Stimulated activated CD8-positive, alpha-beta memory T cell treated with anti-CD3 and anti-CD28 coated beads, Interleukin-12 subunit alpha, Interleukin-12 subunit beta, amount 100 ng/mL, for 24 hours (primary cell): Measurements from ENCODE around the gene LPCAT3.
A peak's percentile ranks its signal among the peaks of the same experiment; 100 is the strongest.
"Not testable (repeated sequence)": the region's sequence is repeated elsewhere in the genome, so short reads cannot be mapped to it uniquely, and the experiment has no call there.

Experiments
- DNase-seq: peaks from one replicate; pipeline ENCODE4 v3.0.0-alpha.2; 2020; ENCODE audit errors: extremely low read depth

LPCAT3 gene, protein sequence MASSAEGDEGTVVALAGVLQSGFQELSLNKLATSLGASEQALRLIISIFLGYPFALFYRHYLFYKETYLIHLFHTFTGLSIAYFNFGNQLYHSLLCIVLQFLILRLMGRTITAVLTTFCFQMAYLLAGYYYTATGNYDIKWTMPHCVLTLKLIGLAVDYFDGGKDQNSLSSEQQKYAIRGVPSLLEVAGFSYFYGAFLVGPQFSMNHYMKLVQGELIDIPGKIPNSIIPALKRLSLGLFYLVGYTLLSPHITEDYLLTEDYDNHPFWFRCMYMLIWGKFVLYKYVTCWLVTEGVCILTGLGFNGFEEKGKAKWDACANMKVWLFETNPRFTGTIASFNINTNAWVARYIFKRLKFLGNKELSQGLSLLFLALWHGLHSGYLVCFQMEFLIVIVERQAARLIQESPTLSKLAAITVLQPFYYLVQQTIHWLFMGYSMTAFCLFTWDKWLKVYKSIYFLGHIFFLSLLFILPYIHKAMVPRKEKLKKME

DNA sequence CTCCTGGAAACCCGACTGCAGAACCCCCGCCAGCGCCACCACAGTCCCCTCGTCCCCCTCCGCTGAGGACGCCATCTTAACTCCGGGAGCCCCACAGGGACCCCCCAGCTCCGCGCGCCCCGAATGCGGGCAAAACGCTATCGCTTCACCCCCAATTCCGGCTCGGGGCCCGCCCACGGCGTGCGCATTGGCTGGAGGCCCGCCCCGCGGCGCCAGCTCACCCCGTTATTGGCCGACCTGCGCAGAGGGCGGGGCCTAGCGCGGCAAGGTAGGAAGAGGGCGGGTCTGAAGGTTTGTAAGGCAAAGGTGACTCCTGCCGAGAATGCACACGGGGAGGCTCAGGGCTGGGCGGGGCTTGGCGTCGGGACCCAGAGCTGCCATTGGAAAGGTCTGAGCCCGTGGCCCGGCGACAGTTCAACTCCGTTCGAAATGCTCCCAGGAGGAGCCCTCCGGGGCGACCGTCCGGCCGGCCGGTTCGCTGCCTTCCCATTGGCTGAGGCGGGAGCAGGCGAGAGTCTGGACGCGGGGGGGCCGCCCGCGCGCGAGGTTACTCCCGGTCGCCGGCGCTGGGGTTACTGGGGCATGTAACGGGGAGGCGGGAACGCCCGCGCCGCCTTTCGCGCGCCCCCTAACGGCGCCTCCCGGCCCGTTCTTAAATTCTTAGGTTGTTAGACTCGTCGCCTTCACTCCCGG, at the start of gene LPCAT3:
TSS of gene LPCAT3 (minus strand) at position 127 of the 693 bp plus-strand sequence. CDS start at position 75, 52 bp downstream.
- DNase-seq, result peak; percentile 93

DNA sequence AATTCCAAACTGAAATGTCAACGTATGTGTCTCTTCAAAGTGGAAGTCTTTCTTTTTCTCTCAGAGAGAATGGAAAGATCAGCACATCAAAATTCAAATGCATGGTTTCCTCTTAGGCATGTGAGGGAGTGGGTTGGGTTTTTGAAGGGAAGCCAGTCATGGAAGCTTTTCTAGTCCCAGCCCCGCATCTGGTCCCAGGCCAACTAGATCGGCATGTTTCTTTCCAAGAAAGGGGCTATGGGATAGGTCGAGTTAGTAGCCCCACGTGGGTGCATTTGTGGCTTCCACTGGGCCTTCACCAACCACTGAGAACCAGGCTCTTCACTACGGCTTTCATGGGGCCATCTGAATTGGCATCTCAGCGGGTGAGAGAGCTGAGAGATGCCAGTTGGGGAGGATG, 48.8 kb upstream of the LPCAT3 start:
- no peak for DNase-seq

DNA sequence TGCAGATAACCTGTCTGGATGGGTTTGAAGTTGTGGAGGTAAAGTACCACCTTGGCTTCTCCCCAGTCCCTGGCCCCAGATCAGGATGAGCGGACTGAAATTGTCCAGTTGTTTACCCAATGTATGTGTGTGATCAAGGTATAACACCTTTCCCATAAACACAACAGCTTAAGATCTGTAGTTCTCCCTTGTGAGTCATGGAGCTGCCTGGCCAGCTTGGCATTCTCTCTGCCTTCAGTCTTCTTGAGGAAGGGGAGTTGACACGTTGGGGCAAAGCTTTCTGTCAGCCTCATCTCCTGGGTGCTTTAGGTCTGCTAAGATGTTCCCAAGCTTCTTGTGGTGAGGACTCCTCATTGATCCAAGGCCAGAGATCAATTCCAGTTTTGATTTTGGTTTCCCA, 48.3 kb upstream of the LPCAT3 start:
- no peak for DNase-seq

DNA sequence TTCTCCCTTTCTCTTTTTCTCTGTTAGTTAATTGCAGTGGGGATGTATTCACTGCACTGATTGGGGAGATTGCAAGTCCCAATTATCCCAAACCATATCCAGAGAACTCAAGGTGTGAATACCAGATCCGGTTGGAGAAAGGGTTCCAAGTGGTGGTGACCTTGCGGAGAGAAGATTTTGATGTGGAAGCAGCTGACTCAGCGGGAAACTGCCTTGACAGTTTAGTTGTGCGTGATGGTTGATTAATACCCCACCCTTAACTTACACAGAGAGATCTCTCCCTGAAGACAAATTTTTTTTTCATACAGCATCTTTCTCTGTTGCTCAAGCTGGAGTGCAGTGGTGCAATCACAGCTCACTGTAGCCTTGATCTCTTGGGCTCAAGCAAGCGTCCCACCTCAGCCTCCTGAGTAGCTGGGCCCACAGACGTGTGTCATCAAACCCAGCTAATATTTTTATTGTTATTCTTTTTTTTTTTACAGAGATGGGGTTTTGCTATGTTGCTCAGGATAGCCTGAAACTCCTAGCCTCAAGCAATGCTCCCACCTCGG, 46.9 kb upstream of the LPCAT3 start:
- DNase-seq, result no peak

DNA sequence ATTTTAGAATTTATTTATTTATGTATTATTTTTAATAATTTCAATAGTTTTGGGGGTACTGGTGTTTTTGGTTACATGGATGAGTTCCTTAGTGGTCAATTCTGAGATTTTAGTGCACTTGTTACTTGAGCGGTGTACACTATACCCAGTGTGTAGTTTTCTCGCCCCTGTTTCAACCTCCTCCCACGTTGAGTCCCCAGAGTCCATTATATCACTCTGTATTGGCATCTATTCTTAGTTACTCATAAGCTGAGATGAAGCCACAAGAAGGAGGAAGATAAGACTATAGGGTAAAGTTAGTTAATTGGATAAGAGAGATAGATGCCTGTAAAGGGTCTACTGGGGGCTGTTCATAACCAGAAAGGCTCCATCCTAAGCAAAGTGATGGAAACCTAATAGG, 46.2 kb upstream of the LPCAT3 start:
- no peak for DNase-seq

DNA sequence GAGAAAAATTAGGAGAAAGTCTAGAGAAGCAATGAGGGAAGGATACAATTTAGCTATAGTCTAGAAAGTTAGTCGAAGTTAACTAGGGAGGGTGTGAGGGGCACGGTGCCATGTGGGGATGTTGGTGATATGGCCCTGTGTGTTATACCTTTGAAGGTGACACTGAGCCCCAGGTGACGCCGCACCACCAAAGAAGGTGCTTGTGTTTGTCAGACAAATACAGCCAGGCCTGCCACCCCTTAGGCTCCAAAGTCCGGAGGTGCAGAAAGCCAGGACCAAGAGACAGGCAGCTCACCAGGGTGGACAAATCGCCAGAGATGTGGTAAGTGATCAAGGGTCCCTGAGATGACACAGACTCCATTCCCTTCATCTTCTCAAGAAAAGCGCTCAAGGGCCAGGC, 43.3 kb upstream of the LPCAT3 start:
- DNase-seq, result no peak

DNA sequence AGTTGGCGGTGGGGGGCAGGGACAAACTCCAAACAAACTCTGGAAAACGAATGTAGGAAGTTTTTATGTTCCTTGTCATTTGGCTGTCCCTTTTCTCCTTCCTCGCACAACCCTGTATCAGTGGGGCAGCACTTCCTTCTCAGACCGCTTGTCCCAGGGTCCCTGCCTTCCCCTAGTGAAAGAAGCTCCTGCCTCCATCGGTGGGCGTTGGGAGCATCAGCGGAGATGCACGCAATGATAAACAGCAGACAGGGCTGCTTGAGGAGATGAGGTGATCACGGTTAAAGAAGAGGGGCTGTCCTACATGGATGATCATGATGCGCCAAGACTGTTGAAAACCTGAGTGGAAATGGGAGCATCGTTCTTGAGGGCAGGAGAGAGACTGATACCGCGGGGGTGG, 42.9 kb upstream of the LPCAT3 start:
- no peak for DNase-seq

DNA sequence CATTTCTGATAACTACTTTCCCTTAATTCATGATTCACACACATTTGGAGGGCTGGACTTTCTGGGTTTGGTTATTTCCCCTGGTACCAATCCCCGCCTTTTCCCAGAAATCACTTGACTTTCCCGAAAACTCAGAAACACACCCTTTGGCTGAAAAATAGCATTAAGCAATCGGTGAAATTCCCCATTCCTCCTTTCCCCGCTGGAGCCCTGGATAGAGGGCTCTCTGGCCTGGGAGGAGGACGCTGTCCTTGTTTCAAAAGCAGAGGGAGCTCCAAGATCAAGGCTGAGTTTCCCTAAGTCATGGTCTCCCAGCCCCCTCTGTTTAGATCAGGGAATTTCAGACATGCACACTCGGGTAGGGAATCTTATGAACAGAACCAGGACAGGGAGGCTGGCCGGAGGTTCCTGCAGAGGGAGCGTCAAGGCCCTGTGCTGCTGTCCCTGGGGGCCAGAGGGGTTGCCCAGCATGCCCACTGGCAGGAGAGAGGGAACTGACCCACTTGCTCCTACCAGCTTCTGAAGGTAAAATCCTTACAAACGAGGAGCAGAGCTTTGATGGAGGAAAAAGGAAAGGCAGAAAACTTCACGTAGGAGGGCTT, 42.2 kb upstream of the LPCAT3 start, which contains the start of gene C1S:
TSS of gene C1S (plus strand) at position 366 of the 602 bp plus-strand sequence. CDS start 1,195 bp downstream, outside the sequence.
- DNase-seq, result no peak

DNA sequence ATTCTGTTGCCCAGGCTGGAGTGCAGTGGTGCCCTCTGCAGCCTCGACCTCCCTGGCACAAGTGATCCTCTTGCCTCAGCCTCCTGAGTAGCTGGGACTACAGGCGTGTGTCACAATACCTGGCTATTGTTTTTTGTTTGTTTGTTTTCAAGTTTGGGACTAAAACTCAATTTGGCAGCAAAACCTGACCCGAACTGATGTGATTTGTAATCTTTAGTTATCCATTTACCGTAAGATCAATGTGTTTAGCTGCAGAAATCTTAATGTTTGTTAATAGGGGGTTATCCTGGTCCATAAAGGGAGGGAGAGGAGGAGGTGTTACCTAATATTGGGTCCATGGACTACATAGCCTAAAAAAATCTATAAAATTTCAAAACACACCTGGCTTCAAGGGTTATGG, 41.5 kb upstream of the LPCAT3 start:
- no peak for DNase-seq

DNA sequence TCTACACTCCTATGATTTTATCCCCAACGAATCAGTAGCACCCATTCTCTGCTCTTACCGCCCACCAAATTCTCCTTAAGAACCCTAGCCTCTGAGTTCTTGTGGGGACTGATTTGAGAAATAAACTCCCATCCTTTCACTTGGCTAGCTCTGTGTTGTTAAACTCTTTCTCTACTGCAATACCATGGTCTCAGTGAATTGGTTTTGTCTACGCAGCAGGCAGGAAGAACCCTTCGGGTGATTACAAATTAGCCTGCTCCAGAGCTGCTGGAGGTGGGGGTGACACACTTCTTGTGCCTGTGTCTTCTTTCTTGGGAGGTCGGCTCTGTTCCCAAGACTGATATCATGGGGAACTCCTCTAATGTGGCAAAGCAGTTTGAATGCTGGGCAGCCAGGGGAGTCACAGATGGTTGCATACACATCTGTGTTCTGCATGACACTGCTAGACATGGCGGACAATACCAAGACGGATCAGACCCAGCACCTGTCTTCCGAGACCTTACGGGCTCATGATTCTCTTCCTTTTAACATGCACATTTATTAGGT, 40.6 kb upstream of the LPCAT3 start:
- no peak for DNase-seq

DNA sequence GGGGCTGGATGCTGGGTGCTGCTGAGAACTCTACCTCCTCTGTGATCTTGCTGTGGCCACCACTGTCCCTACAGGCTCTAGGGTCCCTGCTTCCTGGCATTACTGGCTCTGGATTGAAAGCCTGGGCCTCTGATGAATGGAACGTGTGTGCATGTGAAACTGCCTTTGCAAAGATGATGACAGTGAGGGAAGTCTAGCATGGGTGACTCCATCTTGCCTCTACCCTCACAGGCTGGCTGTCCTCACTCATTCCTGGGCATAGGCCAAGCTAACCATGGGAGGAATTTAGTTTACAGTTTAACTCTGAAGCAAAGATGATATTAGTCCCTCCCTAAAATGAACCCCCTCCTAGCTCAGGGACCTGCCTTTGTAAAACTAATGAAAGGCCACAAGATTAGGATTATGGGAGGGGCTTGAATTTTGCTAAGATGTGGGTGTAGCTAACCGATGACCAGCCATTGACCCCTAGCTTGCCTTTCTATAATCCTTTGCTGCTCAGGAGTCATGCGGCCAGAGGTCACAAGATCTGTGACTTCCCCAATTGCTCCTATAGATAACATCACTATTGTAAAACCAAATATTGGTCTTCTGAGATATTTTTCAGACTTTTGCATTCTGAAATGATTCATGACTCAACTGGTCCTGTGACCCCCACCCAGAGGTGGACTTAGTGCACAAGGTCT, 40.0 kb upstream of the LPCAT3 start:
- DNase-seq, result no peak

DNA sequence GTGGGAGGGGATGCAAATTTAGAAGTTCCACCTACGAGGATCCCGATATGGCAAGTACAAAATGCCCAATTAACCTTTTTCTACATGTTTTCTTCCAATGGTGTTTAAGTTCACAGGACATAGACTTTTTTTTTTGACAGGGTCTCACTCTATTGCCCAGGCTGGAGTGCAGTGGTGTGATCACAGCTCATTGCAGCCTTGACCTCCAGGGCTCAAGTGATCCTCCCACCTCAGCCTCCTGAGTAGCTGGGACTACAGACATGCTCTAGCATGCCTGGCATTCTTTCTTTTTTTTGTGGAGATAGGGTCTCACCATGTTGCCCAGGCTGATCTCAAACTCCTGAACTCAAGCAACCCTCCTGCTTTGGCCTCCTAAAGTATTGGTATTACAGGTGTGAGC, 37.5 kb upstream of the LPCAT3 start:
- not testable (repeated sequence) for DNase-seq

DNA sequence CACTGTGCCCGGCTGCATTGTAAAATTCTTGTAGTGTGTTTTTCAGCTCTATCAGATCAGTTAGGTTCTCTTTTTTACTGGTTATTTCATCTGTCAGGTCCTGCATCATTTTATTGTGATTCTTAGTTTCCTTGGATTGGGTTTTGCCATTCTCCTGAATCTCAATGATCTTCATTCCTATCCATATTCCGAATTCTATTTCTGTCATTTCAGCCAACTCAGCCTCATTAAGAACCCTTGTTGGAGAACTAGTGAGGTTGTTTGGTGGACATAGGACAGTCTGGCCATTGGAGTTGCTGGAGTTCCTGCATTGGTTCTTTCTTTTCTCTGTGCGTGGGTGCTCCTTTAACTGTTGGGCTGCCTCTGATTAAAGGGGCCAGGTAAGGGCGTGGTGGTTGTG, 36.6 kb upstream of the LPCAT3 start:
- DNase-seq, result no peak

DNA sequence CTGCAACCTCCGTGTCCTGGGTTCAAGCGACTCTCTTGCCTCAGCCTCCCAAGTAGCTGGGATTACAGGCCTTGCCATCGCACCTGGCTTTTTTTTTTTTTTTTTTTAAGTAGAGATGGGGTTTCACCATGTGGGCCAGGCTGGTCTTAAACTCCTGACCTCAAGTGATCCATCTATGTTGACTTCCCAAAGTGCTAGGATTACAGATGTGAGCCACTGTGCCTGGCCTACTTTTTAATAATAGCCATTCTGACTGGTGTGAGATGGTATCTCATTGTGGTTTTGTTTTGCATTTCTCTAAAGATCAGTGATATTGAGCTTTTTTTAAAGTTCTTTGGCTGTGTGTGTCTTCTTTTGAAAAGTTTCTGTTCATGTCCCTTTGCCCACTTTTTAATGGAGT, 31.7 kb upstream of the LPCAT3 start:
- not testable (repeated sequence) for DNase-seq

DNA sequence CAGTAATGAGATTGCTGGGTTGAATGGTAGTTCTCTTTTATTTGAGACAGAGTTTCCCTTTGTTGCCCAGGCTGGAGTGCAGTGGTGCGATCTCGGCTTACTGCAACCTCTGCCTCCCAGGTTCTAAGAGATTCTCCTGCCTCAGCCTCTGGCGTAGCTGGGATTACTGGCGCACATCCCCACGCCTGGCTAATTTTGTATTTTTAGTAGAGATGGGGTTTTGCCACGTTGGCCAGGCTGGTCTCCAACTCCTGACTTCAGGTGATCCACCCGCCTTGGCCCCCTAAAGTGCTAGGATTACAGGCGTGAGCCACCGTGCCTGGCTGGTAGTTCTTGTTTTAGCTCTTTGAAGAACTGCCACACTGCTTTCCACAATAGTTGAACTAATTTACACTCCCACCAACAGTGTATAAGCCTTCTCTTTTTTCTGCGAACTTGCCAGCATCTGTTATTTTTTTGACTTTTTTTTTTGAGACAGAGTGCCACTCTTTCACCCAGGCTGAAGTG, 31.2 kb upstream of the LPCAT3 start:
- not testable (repeated sequence) for DNase-seq

DNA sequence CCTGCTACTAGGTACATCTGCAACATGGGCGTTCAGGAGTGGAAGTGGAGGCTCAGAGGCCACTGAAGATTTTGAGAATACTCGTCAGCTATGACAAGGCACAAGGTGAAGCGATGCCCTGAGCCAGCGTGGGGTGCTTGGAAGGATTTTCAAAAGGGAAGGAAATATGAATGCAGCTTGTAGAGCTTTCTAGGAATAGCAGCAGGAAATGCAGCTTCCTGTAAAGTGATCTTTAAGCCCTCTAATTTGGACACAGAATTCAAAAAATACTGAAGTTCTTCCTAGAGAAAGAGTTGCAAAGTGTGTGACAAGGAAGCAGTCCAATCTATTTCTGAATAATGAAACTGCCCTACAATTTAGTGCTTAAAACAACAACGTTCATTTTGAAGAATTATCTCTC, 29.0 kb upstream of the LPCAT3 start:
- DNase-seq, result no peak

DNA sequence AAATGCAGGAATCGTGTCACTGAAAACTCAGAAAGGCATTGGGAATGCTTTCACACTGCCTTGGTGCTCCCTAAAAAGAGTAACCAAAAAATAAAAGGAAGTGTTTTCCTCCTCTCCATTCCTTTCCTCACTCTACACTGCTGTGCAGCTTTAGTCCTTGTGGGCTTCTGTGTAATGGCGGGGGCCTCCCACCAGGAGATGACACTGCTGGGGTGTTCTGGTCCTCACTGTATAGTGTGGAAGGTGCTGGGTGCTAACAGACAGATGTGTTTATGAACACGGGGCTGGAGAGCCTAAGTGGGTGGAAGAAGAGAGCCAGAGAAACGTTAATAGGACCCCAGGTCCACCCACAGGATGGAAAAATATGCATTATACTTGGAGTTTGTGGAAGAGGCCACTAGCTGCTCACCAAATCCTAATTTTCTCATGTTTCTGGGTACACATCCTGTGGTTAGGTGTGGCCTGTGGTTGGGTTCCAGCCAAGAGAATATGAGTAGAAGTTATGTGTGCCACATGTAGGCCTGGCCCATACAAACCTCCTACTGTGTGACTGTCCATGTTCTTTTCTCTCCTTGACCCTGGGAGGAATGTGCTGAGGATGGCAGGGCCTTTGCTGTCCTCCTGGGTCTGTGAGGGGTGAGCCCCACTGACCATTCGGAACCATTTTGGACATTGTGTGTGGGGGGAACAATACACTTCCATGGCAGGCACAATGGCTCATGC, 28.3 kb upstream of the LPCAT3 start:
- DNase-seq, result no peak

DNA sequence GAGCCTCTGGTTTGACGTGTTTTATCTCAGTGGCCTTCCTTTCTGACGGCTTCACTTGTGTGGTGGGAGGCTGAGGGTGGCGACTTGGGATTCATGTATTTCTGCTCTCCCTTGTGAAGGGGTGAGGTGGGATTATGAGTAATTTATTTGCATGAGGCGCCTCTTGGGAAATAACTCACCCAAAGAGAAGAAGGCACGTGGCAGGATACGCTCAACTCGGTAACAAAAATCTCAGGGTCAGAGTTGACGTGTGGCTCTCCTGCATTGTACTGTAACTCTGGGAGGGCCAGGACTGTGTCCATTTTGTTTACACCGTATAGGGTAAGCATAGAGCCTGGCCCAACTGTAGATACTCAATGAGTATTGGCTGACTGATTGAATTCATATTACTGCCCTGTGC, 27.6 kb upstream of the LPCAT3 start:
- DNase-seq, result no peak

DNA sequence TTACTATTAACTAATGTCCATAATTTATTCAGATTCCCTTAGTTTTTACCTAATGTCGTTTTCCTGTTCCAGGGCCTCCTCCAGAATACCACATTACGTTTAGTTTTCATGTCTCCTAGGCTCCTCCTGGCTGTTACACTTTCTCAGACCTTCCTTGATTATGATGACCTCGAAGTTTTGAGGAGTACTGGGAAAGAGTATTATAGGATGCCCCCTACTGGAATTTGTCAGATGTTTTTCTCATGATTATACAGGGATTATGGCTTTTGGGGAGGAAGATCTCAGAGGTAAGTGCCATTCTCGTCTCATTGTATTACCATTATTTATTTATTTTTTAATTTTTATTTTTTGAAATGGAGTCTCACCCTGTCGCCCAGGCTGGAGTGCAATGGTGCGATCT, 24.6 kb upstream of the LPCAT3 start:
- no peak for DNase-seq

DNA sequence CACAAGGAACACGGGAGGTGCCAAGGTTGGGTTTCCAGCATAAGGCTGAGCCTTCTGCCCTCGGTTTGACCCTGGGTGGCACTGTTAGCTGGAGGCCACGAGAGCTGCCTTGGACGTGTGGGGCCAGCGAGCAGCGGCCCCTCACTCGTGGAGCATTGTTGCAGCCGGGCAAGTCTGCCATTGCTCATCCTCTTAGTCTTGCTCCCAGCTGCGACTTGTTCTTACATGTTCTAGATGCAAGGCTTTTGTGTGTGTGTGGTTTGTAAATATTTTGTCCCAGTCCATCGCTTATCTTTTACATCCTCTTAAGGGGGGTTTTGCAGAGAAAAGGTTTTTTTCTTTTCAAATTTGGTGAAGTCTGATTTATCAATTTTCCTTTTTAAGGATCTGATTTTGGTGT, 21.1 kb upstream of the LPCAT3 start:
- DNase-seq, result no peak

DNA sequence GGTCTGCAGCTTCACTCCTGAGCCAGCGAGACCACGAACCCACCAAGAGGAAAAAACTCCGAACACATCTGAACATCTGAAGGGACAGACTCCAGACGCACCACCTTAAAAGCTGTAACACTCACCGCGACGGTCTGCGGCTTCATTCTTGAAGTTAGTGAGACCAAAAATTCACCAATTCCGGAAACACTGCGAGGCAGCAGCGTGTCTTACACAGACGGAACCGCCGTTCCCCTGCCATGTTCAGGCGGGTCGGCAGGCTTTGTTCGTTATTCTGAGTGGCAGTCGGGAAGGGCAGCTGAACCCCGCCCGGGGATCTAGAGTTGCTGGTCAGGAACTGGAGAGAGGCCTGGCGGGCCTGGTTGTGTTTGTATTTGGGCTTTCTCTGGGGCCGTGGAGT, 20.3 kb upstream of the LPCAT3 start:
- no peak for DNase-seq
